GM23248 (cell line): Measurements from ENCODE around the gene RRP8. TPM values are rescaled to one million over a fixed set of nuclear protein-coding genes. Genes with fewer than 3 reads are reported as not detected.

Experiments used
- DNase-seq: peaks from one replicate; pipeline ENCODE4 v3.0.0-alpha.2; 2015
- H2AFZ ChIP-seq: fragments of 200-600 bp; sonication (generic); 2 replicates; pipeline ENCODE4 v1.6.1; 2016; ENCODE audit warnings: antibody characterized with exemption
- H3F3A ChIP-seq: fragments of 200-600 bp; sonication (generic); 2 replicates; pipeline ENCODE4 v1.6.1; 2016; ENCODE audit warnings: mild to moderate bottlenecking, antibody characterized with exemption, mixed run types; ENCODE audit not compliant: insufficient read depth
- H3K27ac ChIP-seq: fragments of 200-600 bp; sonication (generic); 2 replicates; pipeline ENCODE4 v1.5.1; 2016; ENCODE audit warnings: mild to moderate bottlenecking
- H3K27me3 ChIP-seq: fragments of 200-600 bp; sonication (generic); replicated peaks from 2 replicates; pipeline ENCODE4 v1.6.1; 2016; ENCODE audit warnings: mild to moderate bottlenecking; ENCODE audit not compliant: insufficient read depth
- H3K36me3 ChIP-seq: fragments of 200-600 bp; sonication (generic); 2 replicates; pipeline ENCODE4 v1.6.1; 2016; ENCODE audit warnings: low read depth, mild to moderate bottlenecking
- H3K4me1 ChIP-seq: fragments of 200-600 bp; sonication (generic); 2 replicates; pipeline ENCODE4 v1.6.1; 2016; ENCODE audit warnings: mild to moderate bottlenecking; ENCODE audit not compliant: insufficient read depth
- H3K4me2 ChIP-seq: fragments of 200-600 bp; sonication (generic); one replicate; pipeline ENCODE4 v1.6.1; 2016; ENCODE audit warnings: mild to moderate bottlenecking; ENCODE audit not compliant: unreplicated experiment
- H3K4me3 ChIP-seq: fragments of 200-600 bp; sonication (generic); 2 replicates; pipeline ENCODE4 v1.5.1; 2016; ENCODE audit warnings: mild to moderate bottlenecking
- H3K79me2 ChIP-seq: fragments of 200-600 bp; sonication (generic); 2 replicates; pipeline ENCODE4 v1.6.1; 2016; ENCODE audit warnings: mild to moderate bottlenecking; ENCODE audit not compliant: insufficient read depth
- H3K9ac ChIP-seq: fragments of 200-600 bp; sonication (generic); 2 replicates; pipeline ENCODE4 v1.6.1; 2016; ENCODE audit warnings: mild to moderate bottlenecking
- H3K9me2 ChIP-seq: fragments of 200-600 bp; sonication (generic); 2 replicates; pipeline ENCODE4 v1.6.1; 2016; ENCODE audit warnings: mixed run types, mild to moderate bottlenecking, moderate library complexity; ENCODE audit not compliant: insufficient read depth
- H3K9me3 ChIP-seq: fragments of 200-600 bp; sonication (generic); one replicate; pipeline ENCODE4 v1.6.1; 2017; ENCODE audit warnings: low read depth
- H4K20me1 ChIP-seq: fragments of 200-600 bp; sonication (generic); 2 replicates; pipeline ENCODE4 v1.6.0; 2016; ENCODE audit not compliant: insufficient read depth
- EZH2 ChIP-seq: fragments of 200-600 bp; sonication (generic); IDR thresholded peaks from 2 replicates; pipeline ENCODE4 v1.6.1; 2018; ENCODE audit warnings: antibody characterized with exemption, mild to moderate bottlenecking; ENCODE audit not compliant: insufficient read depth, poor library complexity, severe bottlenecking
- EZH2phosphoT487 ChIP-seq: fragments of 200-600 bp; sonication (generic); IDR thresholded peaks from 2 replicates; pipeline ENCODE4 v1.6.1; 2018; ENCODE audit warnings: antibody characterized with exemption, moderate library complexity, mild to moderate bottlenecking, low read depth; ENCODE audit not compliant: insufficient read depth
- WGBS, 2 experiments: methylation state at CpG; one replicate each; pipeline ENCODE4 v1.1.6; 2015 to 2017; ENCODE audit warnings: low lambda C conversion rate in 2 of 2, low coverage in 1 of 2; ENCODE audit errors: missing lambda C conversion rate in 2 of 2; 5-methylcytosine and 5-hydroxymethylcytosine counted together
- in situ Hi-C: fragments of 300-500 bp; cut with MboI; formaldehyde crosslinking; loops from 2 replicates; pipeline ENCODE4 v1.15.0; 2020
- polyA plus RNA-seq: library from polyadenylated mRNA; unstranded; fragments of >200 nt; fragmentation: Nextera tagmentation; extraction: Ambion mirVana; gene quantifications from 2 replicates; pipeline ENCODE4 v1.2.1, GENCODE V29; 2016
- total RNA-seq: library from RNA; depleted of rRNA; stranded (reverse); fragments of >200 nt; shearing (Covaris generic); gene quantifications from 2 replicates; pipeline ENCODE4 v1.2.3, GENCODE V29; 2014

The RRP8 gene
- total and polyA plus RNA-seq, 2 experiments from 2014 or later, result 8.5 to 24.4 TPM

DNA sequence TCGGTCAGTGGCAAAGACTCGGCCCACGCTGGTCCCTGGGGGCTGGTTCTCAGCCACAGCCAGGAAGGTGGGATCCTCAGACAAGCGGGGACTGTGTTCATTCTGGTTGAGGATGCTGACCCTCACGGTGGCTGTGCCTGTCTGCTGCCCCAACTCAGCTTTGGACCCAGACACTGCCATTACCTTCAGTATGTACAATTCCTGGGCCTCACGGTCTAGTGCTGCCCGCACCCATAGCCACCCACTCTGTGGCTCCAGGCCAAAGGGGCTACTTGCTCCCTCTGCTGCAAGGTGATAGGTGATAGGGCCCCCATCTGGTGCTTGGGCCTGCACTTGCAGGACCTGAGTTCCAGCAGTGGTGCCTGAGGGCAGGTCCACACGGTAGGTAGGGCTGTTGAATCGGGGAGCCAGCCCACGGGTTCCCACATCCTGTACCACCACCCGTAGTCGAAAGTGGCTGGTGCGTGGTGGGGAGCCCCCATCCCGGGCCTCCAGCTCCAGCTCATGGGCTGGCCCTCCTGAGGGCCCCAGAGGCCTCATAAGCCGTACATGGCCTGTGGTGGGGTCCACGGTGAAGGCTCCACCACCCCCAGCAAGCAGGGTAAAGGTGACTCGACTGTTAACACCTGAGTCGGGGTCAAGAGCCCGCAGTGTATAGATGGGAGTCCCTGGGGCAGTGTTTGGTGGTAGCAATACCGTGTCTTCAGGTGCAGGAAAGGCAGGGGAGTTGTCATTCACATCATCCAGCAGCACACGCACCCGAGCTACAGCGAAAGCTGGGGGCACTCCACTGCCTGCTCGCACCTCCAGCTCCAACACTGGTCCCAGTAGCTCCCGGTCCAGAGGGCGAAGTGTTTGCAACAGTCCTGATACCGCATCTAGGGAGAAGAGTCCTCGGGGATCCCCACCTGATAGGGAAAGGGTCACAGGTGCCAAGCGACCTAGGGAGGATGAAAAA is 29.0 kb upstream of the RRP8 start:
- H3K36me3 ChIP-seq, result no peaks in the 10 kb centered on the region
- no peak overlapping the region for H3K4me3 ChIP-seq
- no peaks in the 10 kb centered on the region for H3K79me2 ChIP-seq
- H3K4me2 ChIP-seq, result no peak overlapping the region
- H4K20me1 ChIP-seq, result no peaks in the 10 kb centered on the region
- no peak for DNase-seq
- in situ Hi-C loops, result no loop called here
- TF ChIP-seq EZH2phosphoT487 (no peak), EZH2 (no peak)
- no peaks in the 10 kb centered on the region for H3K9me2 ChIP-seq
- H3K9me3 ChIP-seq, result no peaks in the 10 kb centered on the region
- peaks cover 17% of the 10 kb centered on the region for H3F3A ChIP-seq
- H3K27me3 ChIP-seq, result no peaks in the 10 kb centered on the region
- no peak overlapping the region for H2AFZ ChIP-seq
- no peak overlapping the region for H3K27ac ChIP-seq
- H3K4me1 ChIP-seq, result peaks cover 8% of the 10 kb centered on the region
- WGBS, 2 experiments, result 86 to 88% methylated on average over 29 of the region's 29 CpGs
- no peak overlapping the region for H3K9ac ChIP-seq

DNA sequence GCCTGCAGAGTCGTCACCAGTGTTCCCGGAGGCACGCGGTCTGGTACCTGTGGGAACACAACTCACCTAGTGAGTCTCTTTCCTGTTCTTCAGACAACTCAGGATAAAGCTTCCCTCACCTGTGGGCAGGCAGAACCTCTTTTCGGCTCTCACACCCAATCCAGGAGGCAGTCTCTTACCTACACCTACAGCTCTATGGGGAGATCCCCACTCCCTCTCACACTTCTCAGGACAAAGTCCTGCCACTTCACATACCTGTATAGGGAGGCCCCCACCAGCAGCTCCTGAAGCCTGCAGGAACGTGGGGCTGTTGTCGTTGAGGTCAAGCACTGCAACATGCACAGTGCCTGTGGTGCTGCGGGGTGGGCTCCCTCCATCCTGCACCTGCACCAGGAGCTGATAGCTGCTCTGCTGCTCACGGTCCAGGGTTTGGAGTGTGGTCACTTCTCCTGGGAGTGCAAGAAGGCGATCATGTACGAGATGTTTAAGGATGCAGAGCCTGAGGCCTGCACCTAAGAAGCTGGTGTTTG is 28.0 kb upstream of the RRP8 start:
- no peak for TF ChIP-seq EZH2phosphoT487
- no peak for TF ChIP-seq EZH2
- in situ Hi-C loops, result no loop called here
- WGBS, 2 experiments, result 90 to 92% methylated on average over 11 of the region's 11 CpGs

DNA sequence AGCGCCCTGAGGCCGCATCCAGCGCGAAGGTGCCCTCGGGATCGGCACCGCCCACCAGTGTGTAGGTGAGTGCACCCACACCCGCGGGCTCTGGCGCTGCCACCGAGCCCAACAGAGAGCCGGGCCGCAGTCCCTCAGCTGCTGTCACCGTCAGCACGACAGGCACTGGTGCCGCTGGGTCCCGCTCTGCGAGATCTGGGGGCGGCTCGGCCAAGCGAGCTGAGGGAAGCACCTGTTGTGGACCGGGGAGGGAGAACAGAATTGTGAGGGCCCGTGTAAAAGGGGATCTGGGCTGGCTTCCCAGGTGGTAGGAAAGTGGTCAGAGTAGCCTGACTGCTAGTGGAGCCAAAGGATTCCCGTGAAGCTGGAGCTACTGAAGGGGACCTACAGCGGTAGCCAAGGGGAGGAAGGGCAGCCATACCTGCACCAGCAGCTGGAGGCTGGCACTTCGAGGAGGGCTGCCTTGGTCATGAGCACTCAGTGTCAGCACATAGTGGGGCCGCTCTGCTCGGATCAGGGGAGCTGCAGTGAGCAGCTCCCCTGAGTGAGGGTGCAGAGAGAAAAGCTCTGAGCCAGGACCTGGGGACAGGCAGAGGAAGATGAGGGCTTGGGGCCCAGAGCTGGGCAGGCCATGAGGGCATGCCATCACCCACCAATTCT is 27.3 kb upstream of the RRP8 start:
- Histone ChIP-seq H4K20me1 (no peaks in the 10 kb centered on the region), H3F3A (peaks cover 9% of the 10 kb centered on the region), H3K79me2 (no peaks in the 10 kb centered on the region), H3K4me1 (peaks cover 7% of the 10 kb centered on the region; the same call in 1 of the 2 replicates), H3K27me3 (no peaks in the 10 kb centered on the region), H3K9me2 (no peaks in the 10 kb centered on the region), H3K9ac (no peak overlapping the region), H3K9me3 (no peaks in the 10 kb centered on the region), H3K4me2 (no peak overlapping the region), H3K4me3 (no peak overlapping the region), H3K36me3 (no peaks in the 10 kb centered on the region), H3K27ac (no peak overlapping the region), H2AFZ (no peak overlapping the region)
- 96% methylated on average over 27 to 28 of the region's 28 CpGs for WGBS, 2 experiments
- in situ Hi-C loops, result no loop called here
- no peak for DNase-seq
- TF ChIP-seq EZH2phosphoT487 (no peak), EZH2 (no peak)

More for the DNA sequence above, 28.0 kb upstream of the RRP8 start:
- H3F3A ChIP-seq, result peaks cover 9% of the 10 kb centered on the region
- H3K9ac ChIP-seq, result no peak overlapping the region
- DNase-seq, result no peak
- H4K20me1 ChIP-seq, result no peaks in the 10 kb centered on the region
- H3K9me2 ChIP-seq, result no peaks in the 10 kb centered on the region
- no peak overlapping the region for H2AFZ ChIP-seq
- H3K4me2 ChIP-seq, result no peak overlapping the region
- H3K27me3 ChIP-seq, result no peaks in the 10 kb centered on the region
- no peaks in the 10 kb centered on the region for H3K9me3 ChIP-seq
- no peaks in the 10 kb centered on the region for H3K79me2 ChIP-seq
- H3K4me1 ChIP-seq, result peaks cover 7% of the 10 kb centered on the region; the same call in 1 of the 2 replicates
- no peaks in the 10 kb centered on the region for H3K36me3 ChIP-seq
- no peak overlapping the region for H3K4me3 ChIP-seq
- no peak overlapping the region for H3K27ac ChIP-seq

DNA sequence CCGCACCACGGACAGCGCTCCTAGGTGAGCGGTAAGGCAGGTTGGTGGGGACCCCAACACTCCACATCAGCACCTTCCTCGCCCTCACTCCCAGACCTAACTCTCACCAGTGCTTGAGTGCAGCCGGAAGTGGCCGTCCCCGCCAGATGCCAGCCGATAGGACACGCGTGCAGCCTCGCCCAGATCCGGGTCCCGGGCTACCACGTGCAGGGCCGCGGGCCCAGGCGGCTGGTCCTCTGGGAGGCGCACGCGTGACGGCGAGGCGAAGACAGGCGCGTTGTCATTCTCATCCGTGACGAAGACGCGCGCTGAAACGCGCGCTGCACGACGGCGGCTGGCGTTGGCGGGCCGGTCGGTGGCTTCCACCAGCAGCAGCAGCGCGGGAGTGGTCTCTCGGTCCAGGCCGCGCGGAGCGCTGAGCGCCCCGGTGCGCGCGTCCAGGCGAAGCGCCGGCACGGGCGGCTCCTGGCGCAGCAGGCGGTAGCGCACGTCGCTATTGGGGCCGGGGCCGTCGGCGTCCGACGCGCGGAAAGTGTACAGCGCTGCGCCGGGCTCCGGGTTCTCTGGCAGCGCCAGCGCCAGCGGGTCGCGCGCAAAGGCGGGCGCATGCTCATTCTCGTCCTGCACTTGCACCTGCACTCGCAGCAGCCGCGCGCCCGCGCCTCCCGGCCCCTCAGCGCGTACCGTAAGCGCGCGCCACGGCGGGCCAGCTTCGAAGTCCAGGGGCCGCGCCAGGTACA is 26.6 kb upstream of the RRP8 start:
- no peak overlapping the region for H3K4me3 ChIP-seq

More for the DNA sequence above, 26.6 kb upstream of the RRP8 start:
- H3K27ac ChIP-seq, result no peak overlapping the region
- peaks cover 6% of the 10 kb centered on the region for H3F3A ChIP-seq
- no peaks in the 10 kb centered on the region for H3K36me3 ChIP-seq
- no peak overlapping the region for H3K4me2 ChIP-seq
- no peaks in the 10 kb centered on the region for H3K9me3 ChIP-seq
- TF ChIP-seq EZH2 (no peak), EZH2phosphoT487 (no peak)
- in situ Hi-C loops, result no loop called here
- H3K4me1 ChIP-seq, result 0 out of 2 replicates have a peak, but pooled peaks cover 1% of the 10 kb centered on the region
- H3K9me2 ChIP-seq, result no peaks in the 10 kb centered on the region
- no peaks in the 10 kb centered on the region for H4K20me1 ChIP-seq
- no peaks in the 10 kb centered on the region for H3K79me2 ChIP-seq
- H3K27me3 ChIP-seq, result no peaks in the 10 kb centered on the region
- H3K9ac ChIP-seq, result no peak overlapping the region
- WGBS, 2 experiments, result 91 to 95% methylated on average over 55 to 102 of the region's 102 CpGs
- DNase-seq, result no peak
- H2AFZ ChIP-seq, result no peak overlapping the region
